Neural cell (in vitro differentiated cells): ENCODE results near the gene IGF1R. TPM values are rescaled to one million over a fixed set of nuclear protein-coding genes. Genes with fewer than 3 reads are reported as not detected.

Source experiments
- H2AFZ ChIP-seq: fragments of 200-600, 300-800 bp; sonication (generic), shearing (Covaris generic); 2 replicates; pipeline ENCODE4 v1.6.0; 2014; ENCODE audit warnings: low read depth, mild to moderate bottlenecking, antibody characterized with exemption, low read length, moderate library complexity
- H3F3A ChIP-seq: fragments of 200-600 bp; shearing (Covaris generic); 2 replicates; pipeline ENCODE4 v1.6.1; 2016; ENCODE audit warnings: mild to moderate bottlenecking, moderate library complexity, mixed read lengths, antibody characterized with exemption, low read length; ENCODE audit not compliant: insufficient read depth, poor library complexity, severe bottlenecking
- H3K27ac ChIP-seq: fragments of 200-600, 300-800 bp; sonication (generic), shearing (Covaris generic); 2 replicates; pipeline ENCODE4 v1.5.1; 2014; ENCODE audit warnings: mild to moderate bottlenecking, low read length, moderate library complexity
- H3K27me3 ChIP-seq: fragments of 300-800, 200-600 bp; sonication (generic), shearing (Covaris generic); 2 replicates; pipeline ENCODE4 v1.6.0; 2014; ENCODE audit warnings: mild to moderate bottlenecking, low read depth, low read length, moderate library complexity; ENCODE audit not compliant: insufficient read depth
- H3K36me3 ChIP-seq: fragments of 300-800, 200-600 bp; sonication (generic), shearing (Covaris generic); 2 replicates; pipeline ENCODE4 v1.5.1; 2014; ENCODE audit warnings: mild to moderate bottlenecking, antibody characterized with exemption, low read length, moderate library complexity; ENCODE audit not compliant: insufficient read depth
- H3K4me2 ChIP-seq: fragments of 300-800, 200-600 bp; sonication (generic), shearing (Covaris generic); 2 replicates; pipeline ENCODE4 v1.6.0; 2014; ENCODE audit warnings: mild to moderate bottlenecking, low read length
- H3K4me3 ChIP-seq: fragments of 300-800, 200-600 bp; sonication (generic), shearing (Covaris generic); 2 replicates; pipeline ENCODE4 v1.5.1; 2014; ENCODE audit warnings: mild to moderate bottlenecking, low read length, moderate library complexity
- H3K79me2 ChIP-seq: fragments of 200-600 bp; shearing (Covaris generic); replicated peaks from 2 replicates; pipeline ENCODE4 v1.6.0; 2014; ENCODE audit warnings: mild to moderate bottlenecking, low read length, moderate library complexity; ENCODE audit not compliant: insufficient read depth
- H3K9ac ChIP-seq: fragments of 300-800, 200-600 bp; sonication (generic), shearing (Covaris generic); 2 replicates; pipeline ENCODE4 v1.6.1; 2016; ENCODE audit warnings: mild to moderate bottlenecking, low read length, mixed read lengths
- H3K9me2 ChIP-seq: fragments of 200-600 bp; shearing (Covaris generic); 2 replicates; pipeline ENCODE4 v1.6.1; 2016; ENCODE audit warnings: mild to moderate bottlenecking, low read length, mixed read lengths; ENCODE audit not compliant: insufficient read depth
- H3K9me3 ChIP-seq: fragments of 200-600, 300-800 bp; sonication (generic), shearing (Covaris generic); 2 replicates; pipeline ENCODE4 v1.6.1; 2016; ENCODE audit warnings: mild to moderate bottlenecking, mixed run types, low read length, moderate library complexity, mixed read lengths
- H4K20me1 ChIP-seq: fragments of 200-600 bp; shearing (Covaris generic); 2 replicates; pipeline ENCODE4 v1.6.1; 2016; ENCODE audit warnings: mild to moderate bottlenecking, mixed run types; ENCODE audit not compliant: insufficient read depth
- CTCF ChIP-seq: fragments of 450-650 bp; IDR thresholded peaks from 2 replicates; pipeline ENCODE4 v1.5.1; 2014; ENCODE audit warnings: antibody characterized with exemption, mild to moderate bottlenecking, moderate library complexity; ENCODE audit not compliant: poor library complexity, severe bottlenecking
- EP300 ChIP-seq: fragments of 450-650 bp; conservative IDR thresholded peaks from 2 replicates; pipeline ENCODE4 v1.6.1; 2014; ENCODE audit warnings: antibody characterized with exemption, mild to moderate bottlenecking, moderate library complexity; ENCODE audit not compliant: poor library complexity, severe bottlenecking
- EZH2 ChIP-seq: fragments of 200-600, 300-800 bp; shearing (Covaris generic), sonication (generic); IDR thresholded peaks from 2 replicates; pipeline ENCODE4 v1.6.1; 2014; ENCODE audit warnings: antibody characterized with exemption, low read length, borderline replicate concordance, mild to moderate bottlenecking; ENCODE audit not compliant: insufficient read depth, poor library complexity, severe bottlenecking
- MXI1 ChIP-seq: fragments of 450-650 bp; conservative IDR thresholded peaks from 2 replicates; pipeline ENCODE4 v1.6.1; 2014; ENCODE audit warnings: antibody characterized with exemption, mild to moderate bottlenecking; ENCODE audit not compliant: poor library complexity, severe bottlenecking
- POLR2AphosphoS5 ChIP-seq: IDR thresholded peaks from 2 replicates; pipeline ENCODE4 v1.6.1; 2012
- RAD21 ChIP-seq: fragments of 450-650 bp; conservative IDR thresholded peaks from 2 replicates; pipeline ENCODE4 v1.6.1; 2014; ENCODE audit warnings: antibody characterized with exemption, mild to moderate bottlenecking, moderate library complexity
- REST ChIP-seq: IDR thresholded peaks from 2 replicates; pipeline ENCODE4 v1.6.1; 2012; ENCODE audit warnings: borderline replicate concordance
- SMC3 ChIP-seq: fragments of 450-650 bp; conservative IDR thresholded peaks from 2 replicates; pipeline ENCODE4 v1.6.1; 2014; ENCODE audit warnings: antibody characterized with exemption, mild to moderate bottlenecking, moderate library complexity; ENCODE audit not compliant: poor library complexity
- TAF1 ChIP-seq: IDR thresholded peaks from 2 replicates; pipeline ENCODE4 v1.6.1; 2012; ENCODE audit warnings: low read depth
- polyA plus RNA-seq: library from polyadenylated mRNA; depleted of rRNA; stranded (reverse); fragments of >200 nt; gene quantifications from 2 replicates; pipeline ENCODE4 v1.2.3, GENCODE V29; 2014

IGF1R gene
- polyA plus RNA-seq, 1 donor from 2014 or later: 10.9 TPM

- no peak overlapping the region for H3K9ac ChIP-seq
- H4K20me1 ChIP-seq: no peaks in the 10 kb centered on the region
- no peak overlapping the region for H3K27ac ChIP-seq
- no peaks in the 10 kb centered on the region for H3K36me3 ChIP-seq
- no peak overlapping the region for H3K4me3 ChIP-seq
- H2AFZ ChIP-seq: no peak overlapping the region
- TF ChIP-seq POLR2AphosphoS5 (no peak), RAD21 (no peak), EZH2 (no peak), TAF1 (no peak), REST (no peak), EP300 (no peak), MXI1 (no peak), CTCF (no peak), SMC3 (no peak)
- H3K79me2 ChIP-seq: peaks cover 61% of the 10 kb centered on the region
- H3F3A ChIP-seq: no peaks in the 10 kb centered on the region
- no peaks in the 10 kb centered on the region for H3K9me2 ChIP-seq
- no peak overlapping the region for H3K4me2 ChIP-seq
- H3K9me3 ChIP-seq: no peaks in the 10 kb centered on the region
- no peaks in the 10 kb centered on the region for H3K27me3 ChIP-seq
Observed at GRCh38 chr15:98860281-98861041, 212.1 kb downstream of the IGF1R start.

GRCh38 chr15:98861188-98861587 is 212.8 kb downstream of the IGF1R start:
- Histone ChIP-seq H3K79me2 (peaks cover 58% of the 10 kb centered on the region), H3K9me3 (no peaks in the 10 kb centered on the region), H4K20me1 (no peaks in the 10 kb centered on the region), H2AFZ (no peak overlapping the region), H3K4me3 (no peak overlapping the region), H3K27me3 (no peaks in the 10 kb centered on the region), H3F3A (no peaks in the 10 kb centered on the region), H3K9ac (no peak overlapping the region), H3K27ac (no peak overlapping the region), H3K4me2 (no peak overlapping the region), H3K9me2 (no peaks in the 10 kb centered on the region), H3K36me3 (no peaks in the 10 kb centered on the region)
- TF ChIP-seq SMC3 (no peak), RAD21 (no peak), POLR2AphosphoS5 (no peak), MXI1 (no peak), EZH2 (no peak), CTCF (no peak), TAF1 (no peak), EP300 (no peak), REST (no peak)
